ENCODE results near the gene GLYR1.

GLYR1 gene

DNA sequence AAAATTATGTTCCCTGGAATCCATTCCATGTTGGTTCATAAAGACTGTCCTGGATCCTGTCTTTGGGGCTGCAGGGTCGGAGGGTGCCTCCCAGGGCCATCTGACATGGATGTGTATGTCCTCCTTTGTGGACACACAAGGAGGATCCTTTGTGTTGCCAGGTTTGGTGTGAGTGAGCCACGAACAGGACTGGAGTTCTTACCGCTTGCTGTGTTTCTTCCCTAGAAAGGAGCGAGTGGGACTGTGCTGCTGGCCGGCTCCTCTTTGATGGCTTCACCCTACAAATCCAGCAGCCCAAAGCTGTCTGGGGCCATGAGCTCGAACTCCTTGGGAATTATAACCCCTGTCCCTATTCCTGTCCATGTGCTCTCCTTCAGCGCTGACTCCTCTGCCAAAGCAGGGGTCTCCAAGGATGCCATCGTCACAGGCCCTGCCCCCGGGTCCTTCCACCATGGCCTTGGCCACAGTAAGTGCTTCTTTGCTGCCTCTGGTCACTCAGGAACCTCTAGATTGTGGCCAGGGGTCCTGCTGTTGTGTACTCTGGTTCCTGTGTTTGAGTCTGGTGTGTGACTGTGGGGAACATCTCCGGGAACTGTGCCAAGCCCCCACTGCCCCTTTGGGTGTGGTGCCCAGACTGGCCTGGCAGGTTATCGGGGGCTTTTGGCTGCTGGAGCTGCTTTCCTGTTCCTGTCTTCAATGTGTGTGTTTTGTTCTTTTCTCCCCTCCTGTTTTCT, 29.7 kb upstream of the GLYR1 start:
- Histone ChIP-seq H3K4me3 (ENCODE audit: low read depth in 1 of 2, low read length in 1 of 2) (no peak overlapping the region), H3K4me1 (ENCODE audit: control insufficient read depth in 1 of 2, insufficient read depth in 1 of 2, low read depth in 1 of 2, low read length in 1 of 2) (peaks cover 0 to 2% of the 10 kb centered on the region in 2 experiments), H3K27ac (peak overlapping the region; percentile 15), H3K27me3 (no peaks in the 10 kb centered on the region), H3K9me3 (no peaks in the 10 kb centered on the region), H3K36me3 (peaks cover 100% of the 10 kb centered on the region)
- TF ChIP-seq CTCF (IDR thresholded peaks at IDR 0.05), result no peak

- peaks cover 100% of the 10 kb centered on the region for H3K36me3 ChIP-seq
- no peaks in the 10 kb centered on the region for H3K27me3 ChIP-seq
- H3K9me3 ChIP-seq, result no peaks in the 10 kb centered on the region
- H3K4me1 ChIP-seq (ENCODE audit: control insufficient read depth in 1 of 2, insufficient read depth in 1 of 2, low read depth in 1 of 2, low read length in 1 of 2), result peaks cover 6 to 8% of the 10 kb centered on the region in 2 experiments
- no peak overlapping the region for H3K4me3 ChIP-seq (ENCODE audit: low read depth in 1 of 2, low read length in 1 of 2)
- no peak for TF ChIP-seq CTCF (IDR thresholded peaks at IDR 0.05)
- peak overlapping the region; percentile 31 for H3K27ac ChIP-seq
Observed at GRCh38 chr16:4874666-4875065, 27.6 kb upstream of the GLYR1 start.

- peak overlapping the region; percentile 4 for H3K27ac ChIP-seq
- TF ChIP-seq CTCF (IDR thresholded peaks at IDR 0.05), result no peak
- no peaks in the 10 kb centered on the region for H3K27me3 ChIP-seq
- peaks cover 100% of the 10 kb centered on the region for H3K36me3 ChIP-seq
- peaks cover 22 to 24% of the 10 kb centered on the region in 2 experiments for H3K4me1 ChIP-seq (ENCODE audit: control insufficient read depth in 1 of 2, insufficient read depth in 1 of 2, low read depth in 1 of 2, low read length in 1 of 2)
- H3K9me3 ChIP-seq, result no peaks in the 10 kb centered on the region
- H3K4me3 ChIP-seq (ENCODE audit: low read depth in 1 of 2, low read length in 1 of 2), result no peak overlapping the region
Observed at GRCh38 chr16:4873091-4873490, 26.0 kb upstream of the GLYR1 start.

DNA sequence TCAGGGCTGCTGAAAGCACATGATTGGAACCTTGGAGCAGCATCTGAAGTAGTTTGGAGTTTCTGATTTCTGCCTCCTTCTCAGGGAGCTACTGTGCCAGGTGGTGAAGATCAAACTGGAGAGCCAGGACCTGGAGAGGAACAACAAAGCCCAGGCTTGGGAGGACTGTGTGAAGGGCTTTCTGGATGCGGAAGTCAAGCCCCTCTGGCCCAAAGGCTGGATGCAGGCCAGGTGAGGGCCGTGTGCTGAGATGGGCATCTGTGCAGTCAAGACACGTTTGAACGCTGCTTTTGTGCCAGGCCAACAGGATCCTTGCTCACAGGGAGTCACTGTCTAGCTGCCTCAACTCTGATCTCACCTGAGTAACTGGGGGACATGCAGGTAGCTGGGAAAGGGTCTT, 24.0 kb upstream of the GLYR1 start:
- Histone ChIP-seq H3K4me3 (ENCODE audit: low read depth in 1 of 2, low read length in 1 of 2) (no peak overlapping the region), H3K36me3 (peaks cover 95% of the 10 kb centered on the region), H3K4me1 (ENCODE audit: control insufficient read depth in 1 of 2, insufficient read depth in 1 of 2, low read depth in 1 of 2, low read length in 1 of 2) (peaks cover 36 to 44% of the 10 kb centered on the region in 2 experiments), H3K27ac (peak overlapping the region; percentile 56), H3K9me3 (no peaks in the 10 kb centered on the region), H3K27me3 (no peaks in the 10 kb centered on the region)
- TF ChIP-seq CTCF (IDR thresholded peaks at IDR 0.05), result no peak

DNA sequence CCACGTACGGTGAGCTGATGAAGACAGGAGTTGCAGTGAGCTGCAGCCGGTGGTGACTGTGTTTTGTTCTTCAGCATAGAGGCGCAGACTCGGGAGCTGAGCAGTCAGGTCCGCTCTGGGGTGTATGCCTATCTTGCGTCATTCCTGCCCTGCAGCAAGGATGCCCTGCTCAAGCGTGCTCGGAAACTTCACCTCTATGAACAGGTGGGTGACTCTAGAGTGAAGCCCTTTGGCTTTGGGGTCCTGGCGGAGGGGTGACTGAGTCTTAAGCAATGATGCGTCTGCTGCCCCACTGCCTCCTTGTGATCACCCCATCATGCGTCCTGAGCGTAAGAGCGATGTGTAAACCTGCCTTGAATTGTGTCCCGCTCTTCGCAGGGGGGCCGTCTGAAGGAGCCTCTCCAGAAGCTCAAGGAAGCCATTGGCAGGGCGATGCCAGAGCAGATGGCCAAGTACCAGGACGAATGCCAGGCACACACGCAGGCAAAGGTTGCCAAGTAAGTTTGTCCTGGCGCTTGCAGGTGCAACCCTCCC, 23.1 kb upstream of the GLYR1 start:
- Histone ChIP-seq H3K4me1 (ENCODE audit: control insufficient read depth in 1 of 2, insufficient read depth in 1 of 2, low read depth in 1 of 2, low read length in 1 of 2) (peaks cover 44 to 53% of the 10 kb centered on the region in 2 experiments), H3K36me3 (peaks cover 87% of the 10 kb centered on the region), H3K4me3 (ENCODE audit: low read depth in 1 of 2, low read length in 1 of 2) (no peak overlapping the region), H3K27ac (peak overlapping the region; percentile 81), H3K27me3 (no peaks in the 10 kb centered on the region), H3K9me3 (no peaks in the 10 kb centered on the region)
- no peak for TF ChIP-seq CTCF (IDR thresholded peaks at IDR 0.05)
